ELF-1 (cell line): ENCODE data around the gene CHMP5.
A peak's percentile ranks its signal among the peaks of the same experiment; 100 is the strongest.

Experiments used
- DNase-seq: peaks from one replicate; pipeline ENCODE4 v3.0.0-alpha.2; 2016; ENCODE audit warnings: low read depth, low spot score

CHMP5 gene

GRCh38 chr9:33273266-33273971, 8.6 kb downstream of the CHMP5 start:
- no peak for DNase-seq

DNA sequence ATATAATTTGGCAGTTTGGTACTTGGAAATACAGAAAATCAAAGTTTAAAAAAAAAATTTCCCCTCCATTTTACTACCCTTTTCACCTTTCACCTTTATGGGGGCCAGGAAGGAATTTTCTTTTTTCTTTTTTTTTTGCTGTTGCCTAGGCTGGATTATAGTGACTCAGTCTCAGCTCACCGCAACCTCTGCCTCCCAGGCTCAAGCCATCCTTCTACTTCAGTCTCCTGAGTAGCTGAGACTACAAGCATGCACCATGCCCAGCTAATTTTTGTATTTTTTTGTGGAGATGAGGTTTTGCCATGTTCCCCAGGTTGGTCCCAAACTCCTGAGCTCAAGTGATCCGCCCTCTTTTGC, 9.1 kb downstream of the CHMP5 start:
- no peak for DNase-seq

DNA sequence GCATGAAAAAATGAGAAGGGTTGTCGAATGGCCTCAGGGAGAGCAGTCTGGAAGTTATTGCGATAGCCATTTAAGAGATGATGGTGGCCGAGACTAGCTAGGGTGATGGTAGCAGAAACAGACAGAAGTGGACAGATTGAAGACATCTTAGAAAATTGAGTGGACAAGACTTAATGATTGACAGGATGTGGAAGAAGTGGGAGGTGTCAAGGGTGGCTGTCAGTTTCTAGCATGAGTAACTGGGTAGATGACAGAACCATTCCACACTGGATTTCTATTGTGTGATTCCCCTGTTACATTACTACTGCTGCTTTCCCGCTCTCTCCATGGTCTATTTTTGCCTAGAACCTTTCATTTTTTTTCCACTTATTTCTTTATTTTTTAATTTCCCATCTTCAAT, 12.6 kb downstream of the CHMP5 start:
- no peak for DNase-seq

- DNase-seq = no peak
Observed at GRCh38 chr9:33285502-33285901, 20.7 kb downstream of the CHMP5 start.

DNA sequence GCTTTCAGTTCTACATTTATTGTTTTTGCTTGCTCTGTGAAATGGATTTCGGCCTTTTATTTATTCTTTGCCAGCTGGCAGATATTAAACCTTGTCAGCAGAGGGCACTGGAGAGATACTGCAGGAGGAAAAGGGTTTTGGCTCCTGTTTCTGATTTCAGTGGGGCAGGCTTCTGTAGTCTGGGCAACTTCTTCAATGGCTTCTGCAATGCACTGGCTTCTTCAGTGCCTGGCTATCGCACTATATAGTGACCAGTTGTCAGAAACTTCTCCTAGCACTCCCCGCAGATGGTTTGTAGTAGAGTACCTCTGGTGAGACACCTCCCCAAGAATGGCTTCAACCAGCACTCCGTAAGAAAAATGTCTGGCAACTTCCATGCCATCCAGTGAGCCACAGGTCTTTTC, 22.2 kb downstream of the CHMP5 start:
- DNase-seq = peak; percentile 36

DNA sequence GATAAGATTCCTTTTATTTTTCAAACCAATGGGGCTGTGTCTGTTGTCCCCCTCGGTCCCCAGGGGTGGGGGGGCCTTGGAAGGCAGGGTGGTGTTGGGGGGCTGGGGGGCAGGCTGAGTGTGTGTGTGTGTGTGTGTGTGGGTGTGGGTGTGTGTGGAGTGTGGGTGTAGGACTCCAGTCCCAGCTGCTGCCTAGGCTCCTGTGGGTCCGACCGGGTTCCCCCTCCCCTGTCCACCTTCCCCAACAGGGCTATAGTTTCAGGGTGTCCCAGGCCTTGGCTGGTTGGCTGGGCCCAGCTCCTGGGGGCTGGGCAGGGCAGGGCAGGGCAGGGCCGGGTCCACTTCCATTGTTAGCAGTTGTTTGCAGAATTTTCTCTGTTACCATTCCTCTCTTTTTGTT, 23.4 kb downstream of the CHMP5 start:
- no peak for DNase-seq

GRCh38 chr9:33288828-33289483, 24.1 kb downstream of the CHMP5 start:
- DNase-seq = no peak

DNA sequence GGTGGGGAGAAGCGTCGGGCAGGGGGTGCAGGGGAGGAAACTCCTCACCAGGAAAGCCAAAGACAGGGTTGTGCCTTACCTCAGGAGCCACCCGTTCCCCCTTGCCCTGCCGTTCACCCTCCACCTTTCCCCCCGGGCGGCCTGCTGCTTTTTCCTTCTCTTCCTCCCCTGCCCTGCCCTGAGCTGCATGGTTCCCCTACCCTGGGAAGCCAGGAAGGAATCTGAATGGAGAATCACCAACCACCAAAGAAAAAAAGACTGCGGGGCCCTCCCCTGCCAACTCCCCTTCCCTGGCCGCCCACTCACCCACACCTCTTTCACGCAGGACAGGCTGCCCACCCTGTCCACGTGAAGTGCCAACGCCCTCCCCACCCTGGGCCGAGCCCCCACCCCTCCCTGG, 24.6 kb downstream of the CHMP5 start:
- peak; percentile 13 for DNase-seq

- no peak for DNase-seq
Observed at GRCh38 chr9:33289936-33290246, 25.0 kb downstream of the CHMP5 start.

- DNase-seq = peak; percentile 99
Observed at GRCh38 chr9:33290247-33291030, 25.6 kb downstream of the CHMP5 start, which contains the start of gene NFX1. Gene NFX1, plus strand, starts transcription at chr9:33290516. Its CDS starts 57 bp downstream, at chr9:33290573.

DNA sequence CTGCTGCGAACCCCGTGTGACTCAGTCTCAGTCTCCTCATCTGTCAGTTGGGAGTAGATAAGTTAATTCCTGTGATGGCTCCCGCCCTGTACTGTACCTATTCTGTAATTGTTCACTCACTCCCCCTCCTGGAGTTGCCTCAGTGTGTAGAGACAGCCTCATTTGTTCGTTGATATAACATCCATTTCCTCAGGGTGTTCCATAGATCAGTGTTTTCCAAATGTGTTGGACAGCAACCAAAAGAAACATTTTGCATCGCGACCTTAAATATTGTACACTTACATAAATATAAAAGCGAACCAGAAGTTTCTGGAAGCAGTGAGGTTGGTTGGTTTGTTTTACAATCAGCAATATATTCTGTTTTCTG, 26.2 kb downstream of the CHMP5 start:
- no peak for DNase-seq

- DNase-seq = no peak
Observed at GRCh38 chr9:33291901-33292300, 27.1 kb downstream of the CHMP5 start.

DNA sequence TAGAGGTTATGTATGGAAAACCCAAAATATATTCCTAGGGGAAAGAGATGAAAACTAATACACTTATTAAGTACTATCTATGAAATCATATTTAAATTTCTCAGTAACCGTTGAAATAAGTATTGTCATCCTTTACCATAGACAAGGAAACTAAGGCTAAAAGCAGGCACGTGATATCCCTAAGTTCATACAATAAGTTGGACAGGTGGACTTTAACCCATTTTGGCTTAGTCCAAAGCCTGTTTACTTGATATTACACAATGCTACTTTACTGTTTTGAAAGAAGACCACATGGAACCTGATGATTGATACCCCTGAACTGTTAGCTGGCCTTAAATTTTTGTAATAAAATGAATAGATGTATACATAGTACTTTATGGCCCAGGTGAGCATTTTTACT, 28.9 kb downstream of the CHMP5 start:
- no peak for DNase-seq

- DNase-seq = no peak
Observed at GRCh38 chr9:33294670-33295432, 30.0 kb downstream of the CHMP5 start.

DNA sequence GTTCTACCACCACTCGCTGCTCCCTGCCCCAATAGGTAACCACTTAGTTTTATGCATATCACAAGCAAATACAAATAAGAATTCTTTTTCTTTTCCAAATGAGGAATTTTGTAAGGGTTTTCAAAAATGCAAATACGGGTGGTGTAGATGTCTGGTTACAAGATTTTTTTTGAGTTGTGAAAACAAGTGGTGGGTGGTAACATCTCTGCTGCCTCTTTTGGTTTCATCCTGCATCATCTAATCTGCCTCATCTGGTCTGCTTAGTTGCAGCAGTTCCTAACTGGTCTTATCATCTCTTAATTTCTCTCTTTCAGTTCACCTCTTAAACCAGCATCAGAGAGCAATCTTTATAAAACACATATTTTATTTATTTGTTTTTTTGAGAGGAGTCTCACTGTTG, 30.7 kb downstream of the CHMP5 start:
- DNase-seq = no peak

- no peak for DNase-seq
Observed at GRCh38 chr9:33297432-33297831, 32.6 kb downstream of the CHMP5 start.

DNA sequence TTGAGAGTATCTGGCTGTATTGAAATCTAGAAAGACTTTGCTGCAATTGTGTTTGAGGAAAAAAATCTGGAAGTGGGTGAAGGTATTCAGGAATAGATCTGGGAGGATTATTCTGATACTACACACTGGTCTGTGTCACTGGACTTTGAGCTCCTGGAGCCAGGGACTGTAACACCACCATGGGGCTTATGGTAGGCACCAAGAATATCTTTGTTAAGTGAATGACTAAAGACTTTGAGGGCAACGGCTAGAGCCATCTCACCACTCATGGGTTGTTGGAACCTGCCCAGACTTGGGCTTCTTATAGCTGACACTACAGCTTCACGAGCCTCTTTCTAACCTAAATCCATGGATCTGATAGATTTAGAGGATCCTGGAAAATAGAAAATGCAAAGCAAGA, 35.7 kb downstream of the CHMP5 start:
- no peak for DNase-seq

- DNase-seq = no peak
Observed at GRCh38 chr9:33304362-33304761, 39.5 kb downstream of the CHMP5 start.

DNA sequence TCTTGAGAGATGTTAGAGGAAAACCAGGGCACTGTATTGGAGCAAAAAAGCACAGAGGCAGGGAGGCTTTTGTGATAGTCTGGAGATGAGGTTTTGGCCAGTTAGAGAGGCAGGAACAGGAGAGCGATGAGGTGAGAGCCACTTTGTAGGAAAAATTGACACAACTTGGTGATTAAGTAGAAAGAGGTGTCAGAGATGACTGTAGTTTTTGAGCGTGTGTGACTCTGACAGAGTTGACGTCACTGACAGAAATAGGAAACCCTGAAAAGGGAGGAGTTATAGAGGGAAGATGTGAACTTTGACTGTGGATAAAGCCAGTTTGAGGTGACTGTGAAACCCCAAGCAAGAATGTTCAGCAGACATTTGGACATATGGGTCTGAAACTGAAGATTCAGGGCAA, 41.2 kb downstream of the CHMP5 start:
- no peak for DNase-seq

- no peak for DNase-seq
Observed at GRCh38 chr9:33307067-33307466, 42.2 kb downstream of the CHMP5 start.

GRCh38 chr9:33309903-33310302, 45.1 kb downstream of the CHMP5 start:
- no peak for DNase-seq

GRCh38 chr9:33310748-33311147, 45.9 kb downstream of the CHMP5 start:
- no peak for DNase-seq
